ENCODE data around the gene MARCHF6. TPM values are rescaled to one million over a fixed set of nuclear protein-coding genes. Genes with fewer than 3 reads are reported as not detected.

Gene MARCHF6
- total and polyA plus RNA-seq, 9 of the 15 experiments (the other 6 are each of a cell fraction or from before 2014, with no cell fraction given), result 74.1 to 456 (median 116) TPM

GRCh38 chr5:10353241-10354047 is at the start of gene MARCHF6 (continued):
- TF ChIP-seq USF1 (CRISPR knock-in tag; IDR thresholded peaks at IDR 0.05) (no peak; the same call in 1 of the 2 replicates), ETS1 (conservative IDR thresholded peaks at IDR 0.05; ENCODE audit: control insufficient read depth, low read depth, low read length) (peak; percentile 75), ZNF277 (CRISPR knock-in tag; IDR thresholded peaks at IDR 0.05; ENCODE audit: borderline replicate concordance) (no peak), HIVEP1 (CRISPR knock-in tag; IDR thresholded peaks at IDR 0.05) (0 out of 2 replicates have a peak, but pooled peaks have one; percentile 33), ZNF561 (CRISPR knock-in tag; conservative IDR thresholded peaks at IDR 0.05) (no peak), SMAD2 (IDR thresholded peaks at IDR 0.05; ENCODE audit: low read depth, low read length) (no peak), DACH1 (IDR thresholded peaks at IDR 0.05; ENCODE audit: partially characterized antibody) (no peak), PHB2 (IDR thresholded peaks at IDR 0.05; ENCODE audit: low read depth) (no peak; the same call in 1 of the 2 replicates), CUX1 (CRISPR knock-in tag; IDR thresholded peaks at IDR 0.05) (no peak), ZNF3 (CRISPR knock-in tag; IDR thresholded peaks at IDR 0.05) (no peak), FOXM1 (IDR thresholded peaks at IDR 0.05; ENCODE audit: low read depth) (no peak), FOXM1 (CRISPR knock-in tag; IDR thresholded peaks at IDR 0.05; ENCODE audit: low read depth) (peak; percentile 88), VEZF1 (CRISPR knock-in tag; IDR thresholded peaks at IDR 0.05) (peak; percentile 93), BCL6 (CRISPR knock-in tag; IDR thresholded peaks at IDR 0.05) (no peak), GATAD2A (IDR thresholded peaks at IDR 0.05) (peak; percentile 52; the same call in 1 of the 2 replicates)
